Measurements from ENCODE around the gene STX7. TPM values are rescaled to one million over a fixed set of nuclear protein-coding genes. Genes with fewer than 3 reads are reported as not detected.
A peak's percentile ranks its signal among the peaks of the same experiment; 100 is the strongest.

STX7 gene
- total RNA-seq, 1 experiment from 2014 or later = 33.0 TPM

DNA sequence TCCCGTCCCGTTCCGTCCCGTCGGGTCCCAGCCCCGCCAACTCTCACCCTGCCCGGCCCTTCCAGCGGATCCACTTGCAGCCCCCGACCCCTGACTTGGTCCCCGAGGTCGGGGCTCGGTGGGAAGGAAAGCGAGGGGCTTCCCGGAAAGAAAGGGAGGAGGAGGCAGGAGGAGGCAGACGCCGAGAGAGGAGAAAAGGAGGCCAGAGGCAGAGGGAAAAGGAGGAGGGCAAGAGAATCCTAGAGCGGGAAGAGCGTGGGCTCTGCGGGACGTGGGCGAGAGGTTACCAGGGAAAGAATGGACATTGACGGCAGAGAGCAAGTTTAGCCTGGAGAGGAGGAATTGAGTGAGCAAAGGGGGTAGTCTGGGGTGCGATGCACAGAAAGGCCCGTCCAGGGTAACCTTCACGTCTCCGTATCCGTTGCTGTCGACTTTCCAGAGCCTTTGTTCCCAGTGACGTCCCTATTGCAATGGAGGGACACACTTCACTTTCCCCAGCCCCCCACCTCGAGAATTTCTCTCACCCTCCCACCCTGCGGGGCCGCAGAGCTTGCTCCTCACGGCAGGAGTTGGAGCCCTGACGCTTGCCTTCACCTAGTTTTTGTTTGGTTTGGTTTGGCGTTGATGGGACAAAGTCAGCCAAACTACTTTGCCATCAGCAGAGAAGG is 111.2 kb downstream of the STX7 start:
- Mint-ChIP-seq H3K9me3 (ENCODE audit: unreplicated experiment) (no peaks in the 10 kb centered on the region), H3K36me3 (ENCODE audit: insufficient read depth, unreplicated experiment) (no peaks in the 10 kb centered on the region), H3K27me3 (ENCODE audit: insufficient read depth, unreplicated experiment) (peaks cover 11% of the 10 kb centered on the region), H3K27ac (ENCODE audit: low read depth, unreplicated experiment) (no peak overlapping the region), H3K4me3 (ENCODE audit: unreplicated experiment) (no peak overlapping the region), H3K4me1 (ENCODE audit: insufficient read depth, unreplicated experiment) (no peaks in the 10 kb centered on the region)
- ChIA-PET POLR2A (no interaction called here), CTCF (no interaction called here)
- no TSS peak for BruUV-seq (replicated peaks)
- intact Hi-C loops (cut with micrococcal nuclease) = no loop called here
- TF ChIP-seq, protein P1, sequence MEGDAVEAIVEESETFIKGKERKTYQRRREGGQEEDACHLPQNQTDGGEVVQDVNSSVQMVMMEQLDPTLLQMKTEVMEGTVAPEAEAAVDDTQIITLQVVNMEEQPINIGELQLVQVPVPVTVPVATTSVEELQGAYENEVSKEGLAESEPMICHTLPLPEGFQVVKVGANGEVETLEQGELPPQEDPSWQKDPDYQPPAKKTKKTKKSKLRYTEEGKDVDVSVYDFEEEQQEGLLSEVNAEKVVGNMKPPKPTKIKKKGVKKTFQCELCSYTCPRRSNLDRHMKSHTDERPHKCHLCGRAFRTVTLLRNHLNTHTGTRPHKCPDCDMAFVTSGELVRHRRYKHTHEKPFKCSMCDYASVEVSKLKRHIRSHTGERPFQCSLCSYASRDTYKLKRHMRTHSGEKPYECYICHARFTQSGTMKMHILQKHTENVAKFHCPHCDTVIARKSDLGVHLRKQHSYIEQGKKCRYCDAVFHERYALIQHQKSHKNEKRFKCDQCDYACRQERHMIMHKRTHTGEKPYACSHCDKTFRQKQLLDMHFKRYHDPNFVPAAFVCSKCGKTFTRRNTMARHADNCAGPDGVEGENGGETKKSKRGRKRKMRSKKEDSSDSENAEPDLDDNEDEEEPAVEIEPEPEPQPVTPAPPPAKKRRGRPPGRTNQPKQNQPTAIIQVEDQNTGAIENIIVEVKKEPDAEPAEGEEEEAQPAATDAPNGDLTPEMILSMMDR (IDR thresholded peaks at IDR 0.05; ENCODE audit: unreplicated experiment) = no peak
- no peak for DNase-seq (ENCODE audit: unreplicated experiment)

DNA sequence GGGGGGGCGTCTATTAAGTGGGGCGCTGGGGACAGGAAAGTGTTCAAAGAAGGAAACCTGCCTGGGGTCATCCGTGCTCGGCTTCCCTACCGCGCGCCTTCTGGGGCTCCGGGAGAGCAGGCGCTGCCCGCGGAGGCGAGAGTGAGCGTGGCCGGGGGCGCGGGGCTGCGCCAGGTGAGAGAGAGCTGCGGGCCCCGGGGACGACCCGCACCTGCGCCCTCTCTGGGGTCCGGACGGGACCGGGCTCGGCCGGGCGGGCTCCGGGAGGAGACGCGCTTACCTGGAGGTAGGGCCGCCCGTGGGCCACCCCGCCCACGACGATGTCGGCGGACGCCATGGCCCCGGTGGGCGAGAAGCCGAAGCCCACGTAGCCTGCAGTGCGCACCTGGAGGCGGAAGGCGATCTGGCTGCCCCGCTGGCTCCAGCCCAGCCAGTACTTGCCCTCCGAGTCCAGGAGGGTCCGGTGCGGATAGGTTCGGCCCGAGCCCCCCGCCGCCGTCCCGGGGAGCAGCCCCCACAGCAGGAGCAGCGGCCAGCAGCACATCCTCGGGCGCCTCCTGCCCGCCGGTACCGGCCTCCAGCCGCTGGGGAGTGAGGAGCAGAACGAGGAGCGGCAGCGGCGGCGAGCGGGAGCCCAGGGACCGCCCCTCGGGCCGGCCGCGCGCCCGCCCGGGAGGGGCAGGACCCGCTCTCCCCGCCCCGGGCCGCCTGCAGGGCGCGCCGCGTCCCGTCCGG is 111.9 kb downstream of the STX7 start, which contains the start of gene MOXD1:
MOXD1 (minus strand) TSS at position 593 of the 735 bp plus-strand sequence; CDS start at position 544, 49 bp downstream.
- POLR2A ChIA-PET = no interaction called here
- Mint-ChIP-seq H3K27ac (ENCODE audit: low read depth, unreplicated experiment) (no peak within 1 kb of the TSS), H3K4me1 (ENCODE audit: insufficient read depth, unreplicated experiment) (no peaks in the 10 kb centered on the region), H3K27me3 (ENCODE audit: insufficient read depth, unreplicated experiment) (peaks cover 11% of the 10 kb centered on the region), H3K4me3 (ENCODE audit: unreplicated experiment) (peak within 1 kb of the TSS; percentile 53), H3K36me3 (ENCODE audit: insufficient read depth, unreplicated experiment) (no peaks in the 10 kb centered on the region), H3K9me3 (ENCODE audit: unreplicated experiment) (no peaks in the 10 kb centered on the region)
- DNase-seq (ENCODE audit: unreplicated experiment) = peak; percentile 17
- CTCF ChIA-PET = no interaction called here
- intact Hi-C loops (cut with micrococcal nuclease) = no loop called here
- TF ChIP-seq, protein P1 (IDR thresholded peaks at IDR 0.05; ENCODE audit: unreplicated experiment) = no peak
- no TSS peak for BruUV-seq (replicated peaks)

DNA sequence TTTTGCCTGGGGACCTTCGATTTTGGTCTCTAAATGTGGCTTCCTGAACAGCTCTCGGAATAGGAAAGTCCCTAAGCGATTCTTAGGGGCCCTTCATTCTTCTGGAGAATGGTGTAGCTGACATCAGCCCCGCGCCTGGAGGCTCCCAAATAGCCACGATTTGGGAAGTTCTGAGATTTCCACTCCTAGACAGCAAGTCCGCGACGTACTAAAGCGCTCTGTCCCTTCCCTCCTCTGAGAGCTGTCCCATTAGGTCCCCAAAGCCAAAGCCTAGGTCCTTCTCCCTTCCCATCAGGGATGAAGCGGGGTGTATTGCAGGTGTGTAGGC is 112.4 kb downstream of the STX7 start:
- intact Hi-C loops (cut with micrococcal nuclease) = no loop called here
- H3K9me3 Mint-ChIP-seq (ENCODE audit: unreplicated experiment) = peaks cover under 1% of the 10 kb centered on the region
- no peak overlapping the region for H3K27ac Mint-ChIP-seq (ENCODE audit: low read depth, unreplicated experiment)
- H3K4me1 Mint-ChIP-seq (ENCODE audit: insufficient read depth, unreplicated experiment) = no peaks in the 10 kb centered on the region
- peak overlapping the region; percentile 53 for H3K4me3 Mint-ChIP-seq (ENCODE audit: unreplicated experiment)
- no peaks in the 10 kb centered on the region for H3K36me3 Mint-ChIP-seq (ENCODE audit: insufficient read depth, unreplicated experiment)
- no TSS peak for BruUV-seq (replicated peaks)
- H3K27me3 Mint-ChIP-seq (ENCODE audit: insufficient read depth, unreplicated experiment) = peaks cover 11% of the 10 kb centered on the region
- CTCF ChIA-PET = no interaction called here
- POLR2A ChIA-PET = no interaction called here
- TF ChIP-seq, protein P1 (IDR thresholded peaks at IDR 0.05; ENCODE audit: unreplicated experiment) = no peak
- DNase-seq (ENCODE audit: unreplicated experiment) = no peak

DNA sequence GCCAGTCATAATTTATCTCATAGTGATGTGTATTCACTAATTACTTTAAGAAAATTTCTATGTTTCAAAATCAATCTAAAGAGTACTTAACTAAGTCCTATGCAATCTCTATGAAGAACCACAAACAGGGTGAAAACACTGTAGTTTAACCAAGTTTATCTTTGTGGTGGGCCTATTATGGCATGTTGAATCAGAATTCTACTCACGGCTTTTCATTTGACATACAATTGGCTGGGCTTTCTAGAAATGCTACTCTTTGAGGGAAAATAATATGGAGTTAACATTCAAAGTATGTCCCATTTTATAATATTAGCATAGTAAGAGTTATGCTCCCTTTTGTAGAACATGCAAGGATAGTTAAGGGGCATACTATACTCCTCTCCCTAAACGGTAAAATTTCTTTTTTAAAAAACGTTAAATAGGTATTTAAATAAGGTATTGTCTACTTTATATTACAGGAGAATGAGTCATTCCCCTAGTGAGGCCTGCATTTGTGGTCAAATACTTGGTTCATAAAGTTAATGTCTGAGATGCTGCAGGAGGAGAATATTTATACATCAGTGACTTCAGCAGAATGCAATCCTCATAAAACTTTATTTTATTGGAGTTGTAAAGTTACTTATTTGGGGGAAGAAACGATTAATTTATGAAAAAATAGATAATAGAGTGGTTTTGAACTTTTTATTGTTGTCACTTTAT is 113.4 kb downstream of the STX7 start:
- intact Hi-C loops (cut with micrococcal nuclease) = loop anchor here (10.0 kb wide), 1 partner anchor 85 kb away; no protein-coding TSS in a partner anchor
- Mint-ChIP-seq H3K4me3 (ENCODE audit: unreplicated experiment) (no peak overlapping the region), H3K4me1 (ENCODE audit: insufficient read depth, unreplicated experiment) (no peaks in the 10 kb centered on the region), H3K27ac (ENCODE audit: low read depth, unreplicated experiment) (no peak overlapping the region), H3K36me3 (ENCODE audit: insufficient read depth, unreplicated experiment) (no peaks in the 10 kb centered on the region), H3K27me3 (ENCODE audit: insufficient read depth, unreplicated experiment) (peaks cover 11% of the 10 kb centered on the region), H3K9me3 (ENCODE audit: unreplicated experiment) (peaks cover 11% of the 10 kb centered on the region)
- BruUV-seq (replicated peaks) = no TSS peak
- CTCF ChIA-PET = no interaction called here
- no peak for DNase-seq (ENCODE audit: unreplicated experiment)
- TF ChIP-seq, protein P1 (IDR thresholded peaks at IDR 0.05; ENCODE audit: unreplicated experiment) = no peak
- POLR2A ChIA-PET = no interaction called here

Measured in MCF 10A (cell line).